NCI-H1048 (cell line): ENCODE data around the gene GHRL.

ENCODE experiments used
- DNase-seq: peaks from one replicate; lab custom pipeline; 2025; lab: John Stamatoyannopoulos, UW

GHRL gene, protein sequence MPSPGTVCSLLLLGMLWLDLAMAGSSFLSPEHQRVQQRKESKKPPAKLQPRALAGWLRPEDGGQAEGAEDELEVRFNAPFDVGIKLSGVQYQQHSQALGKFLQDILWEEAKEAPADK

GRCh38 chr3:10292505-10293419 is at the start of gene GHRL:
Gene GHRL (minus strand): TSS chr3:10292947. CDS start chr3:10290180, 2,767 bp downstream.
- no peak for DNase-seq

DNA sequence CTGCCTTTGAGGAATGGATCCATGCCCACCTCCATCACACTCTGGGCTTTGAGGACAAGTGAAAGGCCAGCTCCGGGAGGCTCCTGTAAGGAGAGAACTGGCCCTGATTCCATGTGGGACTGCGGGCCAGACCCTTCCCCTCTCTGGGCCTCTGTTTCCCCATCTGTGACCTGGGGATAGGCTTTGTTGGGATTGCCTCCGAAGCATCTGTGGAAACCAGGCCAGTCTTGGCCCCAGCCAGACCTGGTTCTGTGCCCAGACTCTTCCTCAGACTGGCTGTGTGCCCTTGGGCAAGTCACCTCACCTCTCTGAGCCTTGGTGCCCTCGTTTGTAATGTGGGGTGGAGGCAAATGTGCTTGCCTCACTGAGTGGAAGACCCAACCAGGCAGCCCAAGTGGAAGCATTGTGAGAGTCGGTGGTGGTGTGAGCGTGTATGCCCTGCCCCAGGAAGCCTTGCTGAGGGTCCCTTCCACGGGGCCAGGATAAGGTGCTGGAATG is 49.2 kb upstream of the GHRL start:
- DNase-seq: no peak

GRCh38 chr3:10340476-10340875 is 47.7 kb upstream of the GHRL start:
- no peak for DNase-seq

DNA sequence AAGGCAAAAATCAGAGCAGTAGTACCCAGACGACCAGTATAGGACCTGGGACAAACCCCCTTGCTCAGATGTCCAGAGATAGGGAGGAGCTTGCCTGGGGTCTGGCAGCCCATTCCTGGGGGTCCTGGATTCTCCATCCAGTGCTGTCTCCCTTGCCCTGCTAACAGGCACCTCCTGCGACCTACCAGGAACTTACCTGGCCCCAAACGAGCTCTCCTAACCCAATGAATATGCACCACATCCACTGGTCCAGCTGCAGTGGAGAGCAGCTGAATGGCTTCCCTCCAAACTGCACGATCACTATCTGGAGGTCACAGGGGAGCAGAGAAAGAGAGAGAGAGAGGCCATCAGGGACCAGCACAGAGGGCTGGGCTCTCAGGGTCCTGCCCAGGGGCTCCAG is 47.3 kb upstream of the GHRL start:
- no peak for DNase-seq

- DNase-seq: no peak
Observed at GRCh38 chr3:10339376-10339955, 46.7 kb upstream of the GHRL start.

GRCh38 chr3:10338591-10339353 is 46.0 kb upstream of the GHRL start:
- DNase-seq: no peak

DNA sequence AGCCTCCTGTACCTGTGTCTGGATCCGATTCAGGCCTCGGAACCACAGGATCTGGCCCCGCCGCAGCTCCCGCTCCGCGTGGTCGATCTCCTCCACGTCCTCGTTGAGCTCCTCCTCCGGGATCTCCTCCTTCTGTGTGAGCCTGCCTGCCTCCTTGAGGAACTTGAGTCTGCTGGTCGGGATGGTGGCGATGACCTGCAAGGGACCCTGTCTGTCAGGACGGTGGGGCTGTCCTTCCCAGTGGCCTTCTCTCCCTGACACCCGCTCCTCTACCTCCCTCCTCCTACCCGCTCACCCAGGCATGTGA is 45.4 kb upstream of the GHRL start:
- DNase-seq: no peak

GRCh38 chr3:10337323-10338163 is 44.8 kb upstream of the GHRL start:
- DNase-seq: no peak

DNA sequence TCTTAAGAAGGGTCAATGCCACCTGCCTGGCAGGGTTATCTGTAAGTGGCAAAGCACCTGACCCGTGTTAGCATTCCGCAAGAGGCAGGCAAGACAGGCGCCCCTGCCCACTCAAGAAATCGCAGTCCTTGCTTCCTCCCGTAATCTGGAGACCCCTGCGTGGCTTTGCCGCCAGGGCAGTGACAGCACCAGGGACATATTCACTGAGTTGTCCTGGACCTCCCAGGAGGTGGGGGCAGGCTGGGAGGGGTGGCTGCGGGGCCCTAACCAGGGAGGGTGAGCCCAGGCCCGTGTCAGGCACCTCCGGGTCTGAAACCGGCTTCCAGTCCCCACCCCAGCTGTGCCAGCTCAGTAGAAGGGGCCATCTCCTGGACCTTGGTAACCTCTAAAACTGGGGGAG is 44.0 kb upstream of the GHRL start:
- DNase-seq: no peak

DNA sequence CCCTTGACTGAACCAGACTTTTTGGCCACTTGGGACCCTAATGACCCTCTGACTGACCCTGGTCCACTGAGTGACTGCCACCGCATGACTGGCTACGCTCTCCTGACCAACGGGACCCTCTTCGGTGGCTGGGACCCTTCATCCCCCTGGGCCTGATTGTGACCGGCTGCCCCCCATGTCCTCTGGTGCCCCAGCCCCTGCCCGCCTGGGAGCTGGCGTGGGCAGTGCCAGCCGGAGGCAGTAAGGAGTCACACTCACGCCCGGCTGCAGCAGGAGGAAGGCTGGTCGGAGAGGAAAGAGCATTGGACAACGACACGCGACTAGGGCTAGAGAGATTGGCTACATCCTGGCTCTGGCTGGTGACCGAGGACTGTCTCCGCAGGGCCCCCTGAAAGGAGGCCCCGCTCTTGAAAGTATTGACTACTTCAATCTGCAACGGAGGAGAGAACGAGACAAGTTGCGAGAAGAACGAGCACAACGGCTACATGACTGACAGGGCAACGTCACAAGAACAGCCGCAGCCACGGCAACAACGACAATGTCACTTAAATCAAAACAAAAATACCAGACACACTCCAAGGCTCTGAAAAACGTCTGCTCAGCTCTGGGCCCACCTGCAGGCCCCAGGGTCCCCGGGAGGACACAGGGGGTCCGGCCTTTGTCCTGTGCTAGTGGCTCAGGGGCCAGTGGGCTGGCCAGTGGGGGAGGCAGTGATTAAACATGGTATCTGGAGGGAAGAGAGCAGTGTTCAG is 43.3 kb upstream of the GHRL start:
- no peak for DNase-seq

- DNase-seq: no peak
Observed at GRCh38 chr3:10335190-10335738, 42.5 kb upstream of the GHRL start.

GRCh38 chr3:10334459-10334858 is 41.7 kb upstream of the GHRL start:
- no peak for DNase-seq

GRCh38 chr3:10334042-10334441 is 41.3 kb upstream of the GHRL start:
- no peak for DNase-seq

GRCh38 chr3:10333349-10333650 is 40.6 kb upstream of the GHRL start:
- no peak for DNase-seq

DNA sequence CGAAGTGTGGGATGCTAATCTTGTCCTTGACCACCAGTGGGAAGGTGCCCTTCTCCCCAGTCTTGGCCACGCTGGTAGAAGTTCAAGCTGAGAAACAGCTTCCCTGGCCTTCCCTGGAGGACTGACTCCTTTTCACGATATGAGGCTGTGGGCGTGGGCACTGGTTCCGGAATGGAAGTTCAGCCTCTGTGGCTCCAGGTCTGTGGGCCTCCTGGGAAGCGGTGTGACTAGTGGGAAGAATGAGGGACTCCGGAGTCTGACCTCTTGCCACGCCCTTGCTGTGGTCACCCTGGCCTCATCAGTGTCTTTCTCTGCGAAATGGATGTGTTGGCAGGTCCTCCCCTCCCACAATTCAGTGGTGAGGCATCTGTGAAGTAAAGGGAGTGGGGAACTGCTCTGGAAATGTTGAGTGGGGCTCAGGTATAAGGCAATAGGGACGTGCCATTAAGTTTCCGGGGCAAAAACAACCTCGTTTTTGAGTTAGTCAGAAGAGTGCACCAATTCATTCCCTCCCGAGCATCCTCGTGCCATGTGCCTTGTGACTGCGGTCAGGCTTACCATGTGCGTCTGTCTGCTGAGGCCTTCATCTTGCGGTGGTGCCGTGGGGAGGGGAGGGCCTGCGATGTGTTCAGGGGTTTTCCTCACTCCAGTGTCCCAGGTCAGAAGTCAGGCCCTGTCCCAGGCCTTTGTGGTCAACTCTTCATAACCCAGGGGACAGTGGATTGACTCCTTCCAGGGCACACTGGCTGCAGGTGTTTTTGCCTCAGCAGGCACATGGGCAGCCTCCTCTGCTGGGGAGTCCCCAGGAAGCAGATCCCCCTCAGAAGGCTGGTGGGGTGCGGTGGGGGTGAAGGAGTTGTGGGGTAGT is 40.0 kb upstream of the GHRL start:
- DNase-seq: no peak

GRCh38 chr3:10331320-10331719 is 38.6 kb upstream of the GHRL start:
- DNase-seq: no peak

DNA sequence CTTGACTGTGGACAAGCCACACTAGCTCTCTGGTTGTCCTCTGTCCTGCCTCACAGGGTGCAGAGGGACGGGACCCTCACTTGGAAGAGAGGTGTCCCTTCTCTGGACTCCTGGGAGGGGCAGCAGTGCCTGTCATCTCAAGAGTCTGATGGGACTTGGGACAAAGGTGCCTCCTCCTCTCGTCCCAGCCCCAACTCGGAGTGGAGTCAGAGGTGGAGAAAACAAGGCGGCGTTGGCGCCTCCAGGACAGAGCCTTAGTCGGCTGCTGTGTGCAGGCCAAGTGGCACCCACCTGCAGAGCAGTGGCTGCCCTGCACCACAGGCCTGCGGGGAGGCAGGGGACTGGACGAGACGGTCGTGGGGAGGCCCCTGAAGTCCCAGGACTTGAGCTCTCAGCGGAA is 37.6 kb upstream of the GHRL start:
- no peak for DNase-seq

GRCh38 chr3:10329495-10330015 is 36.8 kb upstream of the GHRL start:
- DNase-seq: no peak

DNA sequence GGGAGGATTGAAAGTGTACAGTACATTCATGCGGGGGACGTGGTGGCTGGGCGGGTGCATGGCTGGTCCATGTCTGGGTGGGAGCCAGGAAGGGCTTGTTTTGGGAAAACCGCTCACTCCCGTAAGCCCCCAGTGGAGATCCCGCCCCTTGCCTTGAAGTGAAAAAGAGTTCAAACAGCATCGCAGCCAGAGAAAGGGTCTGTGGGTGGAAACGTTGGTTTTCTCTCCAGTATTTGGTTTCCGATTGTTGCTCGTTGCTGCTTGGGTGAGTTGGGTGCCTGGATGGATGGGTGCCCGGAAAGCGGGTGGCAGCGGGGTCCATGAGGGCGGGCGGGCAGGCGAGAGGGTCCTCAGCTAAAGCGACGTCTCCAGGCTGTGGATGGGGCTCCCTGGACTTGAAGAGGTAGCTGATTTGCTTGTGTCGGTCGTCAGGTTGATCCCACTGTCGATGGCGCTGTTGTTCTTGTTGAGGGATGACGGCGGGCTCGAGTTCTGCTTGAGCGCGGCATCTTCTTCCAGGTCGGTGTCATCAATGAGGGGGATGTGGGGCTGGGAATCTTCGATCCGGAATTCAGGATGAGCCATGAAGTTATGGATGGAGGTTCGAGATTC is 35.8 kb upstream of the GHRL start:
- no peak for DNase-seq
